Measurements from ENCODE around the gene BTLA.
"Not testable (repeated sequence)": the region's sequence is repeated elsewhere in the genome, so short reads cannot be mapped to it uniquely, and the experiment has no call there.

BTLA gene

GRCh38 chr3:112498914-112499711, at the start of gene BTLA:
Gene BTLA, minus strand, starts transcription at chr3:112499472. Its CDS starts 114 bp downstream, at chr3:112499358.
- no peak for DNase-seq (ENCODE audit: low read depth in 4 of 4, low spot score in 1 of 4)

GRCh38 chr3:112546216-112546759, 47.0 kb upstream of the BTLA start:
- no peak for DNase-seq (ENCODE audit: low read depth in 4 of 4, low spot score in 1 of 4)

- no peak for DNase-seq (ENCODE audit: low read depth in 4 of 4, low spot score in 1 of 4)
These were observed 40.8 kb upstream of the BTLA start for GRCh38 chr3:112539825-112540650.

- no peak for DNase-seq (ENCODE audit: low read depth in 4 of 4, low spot score in 1 of 4)
These were observed 32.1 kb upstream of the BTLA start for GRCh38 chr3:112531358-112531781.

GRCh38 chr3:112530573-112530972, 31.3 kb upstream of the BTLA start:
- no peak for DNase-seq (ENCODE audit: low read depth in 4 of 4, low spot score in 1 of 4)

- not testable (repeated sequence) for DNase-seq (ENCODE audit: low read depth in 4 of 4, low spot score in 1 of 4)
These were observed 24.9 kb upstream of the BTLA start for GRCh38 chr3:112524127-112524526.

GRCh38 chr3:112519424-112520001, 20.2 kb upstream of the BTLA start:
- DNase-seq (ENCODE audit: low read depth in 4 of 4, low spot score in 1 of 4) = no peak

GRCh38 chr3:112518970-112519369, 19.7 kb upstream of the BTLA start:
- DNase-seq (ENCODE audit: low read depth in 4 of 4, low spot score in 1 of 4) = not testable (repeated sequence)

- DNase-seq (ENCODE audit: low read depth in 4 of 4, low spot score in 1 of 4) = no peak
These were observed 15.4 kb upstream of the BTLA start for GRCh38 chr3:112514527-112515128.

GRCh38 chr3:112512320-112512719, 13.0 kb upstream of the BTLA start:
- DNase-seq (ENCODE audit: low read depth in 4 of 4, low spot score in 1 of 4) = no peak

GRCh38 chr3:112508860-112509259, 9.6 kb upstream of the BTLA start:
- DNase-seq (ENCODE audit: low read depth in 4 of 4, low spot score in 1 of 4) = no peak

GRCh38 chr3:112508261-112508660, 9.0 kb upstream of the BTLA start:
- no peak for DNase-seq (ENCODE audit: low read depth in 4 of 4, low spot score in 1 of 4)

- DNase-seq (ENCODE audit: low read depth in 4 of 4, low spot score in 1 of 4) = no peak
These were observed 6.6 kb upstream of the BTLA start for GRCh38 chr3:112505907-112506306.

- DNase-seq (ENCODE audit: low read depth in 4 of 4, low spot score in 1 of 4) = no peak
These were observed 4.9 kb upstream of the BTLA start for GRCh38 chr3:112504123-112504522.

GRCh38 chr3:112503304-112503972, 4.2 kb upstream of the BTLA start:
- DNase-seq (ENCODE audit: low read depth in 4 of 4, low spot score in 1 of 4) = no peak

GRCh38 chr3:112500621-112501020, 1.3 kb upstream of the BTLA start:
- no peak for DNase-seq (ENCODE audit: low read depth in 4 of 4, low spot score in 1 of 4)

- DNase-seq (ENCODE audit: low read depth in 4 of 4, low spot score in 1 of 4) = no peak
These were observed 1.2 kb downstream of the BTLA start for GRCh38 chr3:112497897-112498548.

- no peak for DNase-seq (ENCODE audit: low read depth in 4 of 4, low spot score in 1 of 4)
These were observed 2.8 kb downstream of the BTLA start for GRCh38 chr3:112496366-112497067.

- not testable (repeated sequence) for DNase-seq (ENCODE audit: low read depth in 4 of 4, low spot score in 1 of 4)
These were observed 4.9 kb downstream of the BTLA start for GRCh38 chr3:112494448-112494767.

- DNase-seq (ENCODE audit: low read depth in 4 of 4, low spot score in 1 of 4) = no peak
These were observed 7.1 kb downstream of the BTLA start for GRCh38 chr3:112492124-112492523.
